ENCODE results near the gene HTT.

GRCh38 chr4:3193531-3194203 is 119.2 kb downstream of the HTT start:
- TF ChIP-seq ZNF197 (CRISPR knock-in tag; IDR thresholded peaks at IDR 0.05; ENCODE audit: low read depth), result no peak
- TF ChIP-seq NR3C1 (CRISPR knock-in tag; IDR thresholded peaks at IDR 0.05), result no peak
- no peak for TF ChIP-seq NBN (IDR thresholded peaks at IDR 0.05; ENCODE audit: low read depth)
- no peak for TF ChIP-seq E2F1 (CRISPR knock-in tag; IDR thresholded peaks at IDR 0.05)
- TF ChIP-seq PHF8 (IDR thresholded peaks at IDR 0.05; ENCODE audit: borderline replicate concordance, low read length), result no peak
- peak; percentile 22 to 64 (median 23); a peak in 3 of 6 replicates for TF ChIP-seq CTCF (IDR thresholded peaks at IDR 0.05 in 2 of 3, conservative IDR thresholded peaks at IDR 0.05 in 1 of 3; ENCODE audit: insufficient read depth in 2 of 3, low read depth in 1 of 3, low read length in 3 of 3)
- no peak for TF ChIP-seq SNRNP70 (optimal IDR thresholded peaks at IDR 0.05; ENCODE audit: low read depth, low read length)
- no peak for TF ChIP-seq KAT8 (IDR thresholded peaks at IDR 0.05; ENCODE audit: low read depth)
- no peak for TF ChIP-seq ZNF586 (CRISPR knock-in tag; conservative IDR thresholded peaks at IDR 0.05)
